GM23338 (cell line): ENCODE results near the gene KLHL13. TPM values are rescaled to one million over a fixed set of nuclear protein-coding genes. Genes with fewer than 3 reads are reported as not detected.

Experiments
- ATAC-seq: fragments of 200-7000 bp; cut with Tn5 transposase; 3 replicates; pipeline ENCODE4 v1.9.1; 2020
- DNase-seq: peaks from one replicate; pipeline ENCODE4 v3.0.0-alpha.2; 2015; ENCODE audit warnings: low spot score
- H2AFZ ChIP-seq: fragments of 200-600 bp; sonication (generic); 2 replicates; pipeline ENCODE4 v1.8.0; 2016; ENCODE audit warnings: antibody characterized with exemption, mild to moderate bottlenecking, moderate library complexity
- H3F3A ChIP-seq: fragments of 200-600 bp; sonication (generic); replicated peaks from 2 replicates; pipeline ENCODE4 v1.8.0; 2017; ENCODE audit warnings: antibody characterized with exemption, mixed run types, low read depth
- H3K27ac ChIP-seq: fragments of 200-600 bp; sonication (generic); 2 replicates; pipeline ENCODE4 v1.6.1; 2016; ENCODE audit warnings: low read depth
- H3K27me3 ChIP-seq: fragments of 200-600 bp; sonication (generic); 2 replicates; pipeline ENCODE4 v1.8.0; 2016; ENCODE audit warnings: mild to moderate bottlenecking, mixed run types, moderate library complexity; ENCODE audit not compliant: insufficient read depth
- H3K36me3 ChIP-seq: fragments of 200-600 bp; sonication (generic); 2 replicates; pipeline ENCODE4 v1.8.0; 2016; ENCODE audit warnings: mild to moderate bottlenecking; ENCODE audit not compliant: insufficient read depth
- H3K4me1 ChIP-seq: fragments of 200-600 bp; sonication (generic); 2 replicates; pipeline ENCODE4 v1.8.0; 2016; ENCODE audit warnings: mild to moderate bottlenecking, moderate library complexity; ENCODE audit not compliant: insufficient read depth
- H3K4me2 ChIP-seq: fragments of 200-600 bp; sonication (generic); 2 replicates; pipeline ENCODE4 v1.7.1; 2017; ENCODE audit warnings: mixed run types
- H3K4me3 ChIP-seq: fragments of 200-600 bp; sonication (generic); 2 replicates; pipeline ENCODE4 v1.6.1; 2016; ENCODE audit warnings: mixed run types
- H3K79me2 ChIP-seq: fragments of 200-600 bp; sonication (generic); replicated peaks from 2 replicates; pipeline ENCODE4 v1.8.0; 2017; ENCODE audit warnings: mild to moderate bottlenecking; ENCODE audit not compliant: insufficient read depth
- H3K9me2 ChIP-seq: fragments of 200-600 bp; sonication (generic); 2 replicates; pipeline ENCODE4 v1.8.0; 2017; ENCODE audit not compliant: insufficient read depth
- H4K20me1 ChIP-seq: fragments of 200-600 bp; sonication (generic); replicated peaks from 2 replicates; pipeline ENCODE4 v1.8.0; 2017; ENCODE audit warnings: mild to moderate bottlenecking; ENCODE audit not compliant: insufficient read depth
- H3K27ac Mint-ChIP-seq: 2 replicates; pipeline ENCODE4 v1.8.0; 2020; ENCODE audit warnings: inconsistent platforms, mild to moderate bottlenecking, moderate library complexity, mixed read lengths
- H3K27me3 Mint-ChIP-seq: 3 replicates; pipeline ENCODE4 v1.8.0; 2022; ENCODE audit warnings: low read depth, mild to moderate bottlenecking, moderate library complexity, mixed read lengths, inconsistent platforms; ENCODE audit not compliant: insufficient read depth, poor library complexity
- H3K36me3 Mint-ChIP-seq: 3 replicates; pipeline ENCODE4 v1.8.0; 2021; ENCODE audit warnings: low read depth, mild to moderate bottlenecking, inconsistent platforms, moderate library complexity, mixed read lengths
- H3K4me1 Mint-ChIP-seq: 3 replicates; pipeline ENCODE4 v1.8.0; 2020; ENCODE audit warnings: mild to moderate bottlenecking, inconsistent platforms, mixed read lengths
- H3K4me3 Mint-ChIP-seq: 3 replicates; pipeline ENCODE4 v1.8.0; 2021; ENCODE audit warnings: moderate library complexity, mild to moderate bottlenecking, inconsistent platforms, mixed read lengths
- H3K9me3 Mint-ChIP-seq: 3 replicates; pipeline ENCODE4 v1.8.0; 2020; ENCODE audit warnings: moderate library complexity, mild to moderate bottlenecking, inconsistent platforms, mixed read lengths
- CREB1 ChIP-seq: fragments of 250-450 bp; sonication (Bioruptor Pico); IDR thresholded peaks from 2 replicates; pipeline ENCODE4 v1.5.0; 2020; ENCODE audit warnings: low read depth, mild to moderate bottlenecking, moderate library complexity
- CTCF ChIP-seq, 2 experiments: fragments of 200-600 bp in 1 of 2; sonication (generic) in 1 of 2; conservative IDR thresholded peaks; 2 replicates each; pipeline versions ENCODE4 v1.5.1 to v1.6.1; 2016 to 2017; ENCODE audit warnings: antibody characterized with exemption in 2 of 2, low read depth in 2 of 2, mild to moderate bottlenecking in 2 of 2, moderate library complexity in 1 of 2
- ETS1 ChIP-seq: IDR thresholded peaks from 2 replicates; pipeline ENCODE4 v1.6.1; 2016; ENCODE audit warnings: antibody characterized with exemption
- EZH2 ChIP-seq: fragments of 200-600 bp; sonication (generic); IDR thresholded peaks from one replicate; pipeline ENCODE4 v1.8.0; 2017; ENCODE audit warnings: antibody characterized with exemption, mild to moderate bottlenecking, low read depth; ENCODE audit not compliant: unreplicated experiment
- EZH2phosphoT487 ChIP-seq: fragments of 200-600 bp; sonication (generic); IDR thresholded peaks from one replicate; pipeline ENCODE4 v1.8.1; 2018; ENCODE audit warnings: antibody characterized with exemption; ENCODE audit not compliant: unreplicated experiment
- JUNB ChIP-seq: IDR thresholded peaks from one replicate; pipeline ENCODE4 v1.6.1; 2016; ENCODE audit warnings: antibody characterized with exemption; ENCODE audit not compliant: unreplicated experiment
- NANOG ChIP-seq: IDR thresholded peaks from 2 replicates; pipeline ENCODE4 v1.6.1; 2016; ENCODE audit warnings: antibody characterized with exemption, borderline replicate concordance
- POLR2AphosphoS5 ChIP-seq: IDR thresholded peaks from 2 replicates; pipeline ENCODE4 v1.6.1; 2016; ENCODE audit warnings: antibody characterized with exemption, low read depth
- REST ChIP-seq: IDR thresholded peaks from one replicate; pipeline ENCODE4 v1.6.1; 2018; ENCODE audit warnings: antibody characterized with exemption; ENCODE audit not compliant: unreplicated experiment
- STAT1 ChIP-seq: IDR thresholded peaks from one replicate; pipeline ENCODE4 v1.6.1; 2016; ENCODE audit warnings: antibody characterized with exemption; ENCODE audit not compliant: unreplicated experiment
- ZNF114 ChIP-seq: fragments of 250-450 bp; sonication (Bioruptor Pico); IDR thresholded peaks from 2 replicates; pipeline ENCODE4 v1.5.0; 2020; ENCODE audit warnings: mild to moderate bottlenecking, moderate library complexity
- polyA plus RNA-seq: library from polyadenylated mRNA; unstranded; fragments of >200 nt; fragmentation: Nextera tagmentation; extraction: Ambion mirVana; gene quantifications from 2 replicates; pipeline ENCODE4 v1.2.1, GENCODE V29; 2016
- total RNA-seq: library from RNA; depleted of rRNA; stranded (reverse); fragments of >200 nt; shearing (Covaris generic); gene quantifications from 2 replicates; pipeline ENCODE4 v1.2.3, GENCODE V29; 2014

KLHL13 gene
- total and polyA plus RNA-seq, 2 experiments from 2014 or later = 5.9 to 10.9 TPM

- H3K4me3 ChIP-seq = no peak overlapping the region
- no peaks in the 10 kb centered on the region for H3F3A ChIP-seq
- H3K4me1 Mint-ChIP-seq = no peaks in the 10 kb centered on the region; the same call in 2 of the 3 replicates
- H3K9me3 Mint-ChIP-seq = no peaks in the 10 kb centered on the region
- peaks cover 2% of the 10 kb centered on the region for H3K27me3 Mint-ChIP-seq
- no peaks in the 10 kb centered on the region for H3K36me3 ChIP-seq
- H3K27ac ChIP-seq = no peak overlapping the region
- H3K27me3 ChIP-seq = no peaks in the 10 kb centered on the region
- no peak for TF ChIP-seq REST
- no peak for TF ChIP-seq CTCF (conservative IDR thresholded peaks at IDR 0.05; ENCODE audit: low read depth in 2 of 2)
- no peak for TF ChIP-seq POLR2AphosphoS5
- no peak for TF ChIP-seq CREB1 (CRISPR knock-in tag)
- no peak for TF ChIP-seq EZH2phosphoT487
- TF ChIP-seq NANOG = no peak
- no peak for TF ChIP-seq STAT1
- no peak for TF ChIP-seq ZNF114 (CRISPR knock-in tag)
- H3K79me2 ChIP-seq = no peaks in the 10 kb centered on the region
- no peak overlapping the region for H2AFZ ChIP-seq
- DNase-seq (no peak), ATAC-seq (no peak)
- no peaks in the 10 kb centered on the region for H3K9me2 ChIP-seq
- H3K36me3 Mint-ChIP-seq = no peaks in the 10 kb centered on the region
- no peak overlapping the region for H3K4me2 ChIP-seq
- H3K27ac Mint-ChIP-seq = no peak overlapping the region
- no peak overlapping the region for H3K4me3 Mint-ChIP-seq
- no peaks in the 10 kb centered on the region for H4K20me1 ChIP-seq
- no peaks in the 10 kb centered on the region for H3K4me1 ChIP-seq
Observed at GRCh38 chrX:118109065-118109464, 7.5 kb downstream of the KLHL13 start.

GRCh38 chrX:118108304-118108703, 8.3 kb downstream of the KLHL13 start:
- no peak overlapping the region for H3K27ac Mint-ChIP-seq
- Histone ChIP-seq H4K20me1 (no peaks in the 10 kb centered on the region), H3K27ac (no peak overlapping the region), H3K4me2 (no peak overlapping the region), H3F3A (no peaks in the 10 kb centered on the region), H3K9me2 (no peaks in the 10 kb centered on the region), H3K4me3 (no peak overlapping the region), H3K36me3 (no peaks in the 10 kb centered on the region), H3K27me3 (no peaks in the 10 kb centered on the region), H3K4me1 (no peaks in the 10 kb centered on the region), H3K79me2 (no peaks in the 10 kb centered on the region), H2AFZ (no peak overlapping the region)
- H3K9me3 Mint-ChIP-seq = no peaks in the 10 kb centered on the region
- no peaks in the 10 kb centered on the region for H3K36me3 Mint-ChIP-seq
- H3K4me1 Mint-ChIP-seq = no peaks in the 10 kb centered on the region; the same call in 2 of the 3 replicates
- DNase-seq (no peak), ATAC-seq (no peak)
- no peak overlapping the region for H3K4me3 Mint-ChIP-seq
- H3K27me3 Mint-ChIP-seq = peaks cover 2% of the 10 kb centered on the region
- no peak for TF ChIP-seq ZNF114 (CRISPR knock-in tag)
- TF ChIP-seq POLR2AphosphoS5 = no peak
- no peak for TF ChIP-seq NANOG
- TF ChIP-seq ETS1 = no peak
- no peak for TF ChIP-seq EZH2
- no peak for TF ChIP-seq STAT1
- TF ChIP-seq JUNB = no peak
- TF ChIP-seq CTCF (conservative IDR thresholded peaks at IDR 0.05; ENCODE audit: low read depth in 2 of 2) = no peak
- TF ChIP-seq CREB1 (CRISPR knock-in tag) = no peak
